PFSK-1 (cell line): ENCODE data around the gene CROCC2.

Source experiments
- SIN3A ChIP-seq: IDR thresholded peaks from 2 replicates; pipeline ENCODE4 v1.6.1; 2012; ENCODE audit warnings: mild to moderate bottlenecking, low read length, moderate library complexity, borderline replicate concordance; ENCODE audit not compliant: insufficient read depth
- TAF1 ChIP-seq: IDR thresholded peaks from 2 replicates; pipeline ENCODE4 v1.6.1; 2012; ENCODE audit warnings: low read length, control low read depth, borderline replicate concordance; ENCODE audit not compliant: insufficient read depth

DNA sequence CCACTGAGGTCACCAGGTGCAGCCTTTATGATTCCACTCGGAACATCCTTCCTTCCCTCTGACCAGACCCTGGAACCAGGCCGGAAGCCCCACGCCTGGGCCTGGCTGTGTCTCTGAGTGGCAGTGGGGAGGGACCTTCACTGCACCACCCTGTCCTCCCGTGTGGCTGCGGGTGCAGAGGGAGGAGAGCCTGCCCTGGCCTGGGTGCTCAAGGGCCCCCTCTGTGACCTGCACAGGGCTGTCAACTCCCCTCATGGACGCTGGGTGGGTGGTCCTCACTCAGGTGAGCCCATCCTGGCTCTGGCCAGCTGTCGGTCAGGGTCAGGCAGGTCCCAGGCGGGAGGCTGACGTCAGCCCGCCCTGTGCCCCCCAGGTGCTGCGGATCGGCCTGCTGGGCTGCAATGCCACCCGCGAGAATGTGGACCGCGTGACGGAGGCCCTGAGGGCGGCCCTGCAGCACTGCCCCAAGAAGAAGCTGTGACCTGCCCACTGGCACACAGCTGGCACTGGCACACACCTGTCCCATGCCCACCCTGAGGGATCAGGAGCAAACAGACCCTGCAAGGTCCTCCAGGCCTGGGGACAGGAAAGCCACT lies 27.7 kb upstream of the CROCC2 start:
- TF ChIP-seq SIN3A = no peak
- no peak for TF ChIP-seq TAF1
